H9 (cell line): ENCODE results near the gene SLA2. TPM values are rescaled to one million over a fixed set of nuclear protein-coding genes. Genes with fewer than 3 reads are reported as not detected.
"Not testable (repeated sequence)": the region's sequence is repeated elsewhere in the genome, so short reads cannot be mapped to it uniquely, and the experiment has no call there.

Source experiments
- DNase-seq: peaks from one replicate; pipeline ENCODE4 v3.0.0-alpha.2; 2017
- H2AFZ ChIP-seq: one replicate; pipeline ENCODE4 v1.6.1; 2013; ENCODE audit warnings: mild to moderate bottlenecking, low read length, control low read depth, moderate library complexity
- H2AK5ac ChIP-seq: 2 replicates; pipeline ENCODE4 v1.6.1; 2013; ENCODE audit warnings: low read length, control low read depth, mixed read lengths; ENCODE audit not compliant: insufficient read length
- H2BK120ac ChIP-seq: one replicate; pipeline ENCODE4 v1.6.1; 2013; ENCODE audit warnings: low read depth, mild to moderate bottlenecking, low read length, control low read depth, inconsistent platforms; ENCODE audit not compliant: poor library complexity, severe bottlenecking
- H2BK12ac ChIP-seq: 2 replicates; pipeline ENCODE4 v1.6.1; 2013; ENCODE audit warnings: low read length, control low read depth, mixed read lengths, low read depth; ENCODE audit not compliant: insufficient read length
- H2BK15ac ChIP-seq: 2 replicates; pipeline ENCODE4 v1.6.1; 2013; ENCODE audit warnings: low read depth, low read length, control low read depth
- H2BK20ac ChIP-seq: one replicate; pipeline ENCODE4 v1.6.1; 2013; ENCODE audit warnings: low read depth, mild to moderate bottlenecking, low read length, control low read depth, inconsistent platforms; ENCODE audit not compliant: poor library complexity, severe bottlenecking
- H2BK5ac ChIP-seq: 2 replicates; pipeline ENCODE4 v1.6.1; 2013; ENCODE audit warnings: low read length, control low read depth, mixed read lengths; ENCODE audit not compliant: insufficient read length
- H3K14ac ChIP-seq: 2 replicates; pipeline ENCODE4 v1.6.1; 2013; ENCODE audit warnings: low read length, control low read depth; ENCODE audit not compliant: insufficient read depth
- H3K18ac ChIP-seq: 2 replicates; pipeline ENCODE4 v1.6.1; 2013; ENCODE audit warnings: low read depth, mild to moderate bottlenecking, mixed read lengths, low read length, control low read depth; ENCODE audit not compliant: insufficient read length
- H3K23ac ChIP-seq: 2 replicates; pipeline ENCODE4 v1.6.1; 2013; ENCODE audit warnings: low read length, control low read depth, mixed read lengths, low read depth; ENCODE audit not compliant: insufficient read length
- H3K23me2 ChIP-seq: 2 replicates; pipeline ENCODE4 v1.6.1; 2013; ENCODE audit warnings: low read depth, mild to moderate bottlenecking, mixed read lengths, low read length, control low read depth; ENCODE audit not compliant: insufficient read length, poor library complexity, severe bottlenecking
- H3K27ac ChIP-seq: 2 replicates; pipeline ENCODE4 v1.5.1; 2013; ENCODE audit warnings: low read length, control low read depth, mixed read lengths, low read depth; ENCODE audit not compliant: insufficient read length
- H3K27me3 ChIP-seq: 2 replicates; pipeline ENCODE4 v1.6.1; 2013; ENCODE audit warnings: low read length, control low read depth, inconsistent platforms; ENCODE audit not compliant: insufficient read depth
- H3K4ac ChIP-seq: 2 replicates; pipeline ENCODE4 v1.6.1; 2013; ENCODE audit warnings: low read depth, mild to moderate bottlenecking, control low read depth, inconsistent platforms, low read length, moderate library complexity
- H3K4me1 ChIP-seq: 2 replicates; pipeline ENCODE4 v1.6.1; 2013; ENCODE audit warnings: low read length, control low read depth, inconsistent platforms; ENCODE audit not compliant: insufficient read depth
- H3K4me2 ChIP-seq: 2 replicates; pipeline ENCODE4 v1.6.1; 2013; ENCODE audit warnings: low read length, control low read depth, mixed read lengths; ENCODE audit not compliant: insufficient read length, insufficient read depth
- H3K56ac ChIP-seq: 2 replicates; pipeline ENCODE4 v1.6.1; 2013; ENCODE audit warnings: low read depth, mild to moderate bottlenecking, mixed read lengths, low read length, control low read depth; ENCODE audit not compliant: insufficient read length
- H3K79me1 ChIP-seq: 2 replicates; pipeline ENCODE4 v1.6.1; 2013; ENCODE audit warnings: low read depth, mild to moderate bottlenecking, moderate library complexity, low read length, control low read depth, inconsistent platforms; ENCODE audit not compliant: insufficient read depth, poor library complexity, severe bottlenecking
- H3K79me2 ChIP-seq: 2 replicates; pipeline ENCODE4 v1.6.1; 2013; ENCODE audit warnings: low read length, control low read depth, inconsistent platforms; ENCODE audit not compliant: insufficient read depth
- H3K9ac ChIP-seq: 2 replicates; pipeline ENCODE4 v1.6.1; 2013; ENCODE audit warnings: low read length, control low read depth, mixed read lengths; ENCODE audit not compliant: insufficient read length; ENCODE audit errors: extremely low read depth
- H3K9me3 ChIP-seq: one replicate; pipeline ENCODE4 v1.6.1; 2013; ENCODE audit warnings: low read depth, low read length, inconsistent platforms; ENCODE audit not compliant: control insufficient read depth
- H3T11ph ChIP-seq: one replicate; pipeline ENCODE4 v1.6.1; 2013; ENCODE audit warnings: mild to moderate bottlenecking, low read length, control low read depth, inconsistent platforms
- H4K20me1 ChIP-seq: one replicate; pipeline ENCODE4 v1.6.1; 2013; ENCODE audit not compliant: control insufficient read depth, insufficient read length, insufficient read depth
- H4K5ac ChIP-seq: 2 replicates; pipeline ENCODE4 v1.6.1; 2013; ENCODE audit warnings: low read depth, mild to moderate bottlenecking, mixed read lengths, low read length, control low read depth; ENCODE audit not compliant: insufficient read length
- H4K8ac ChIP-seq: replicated peaks from 2 replicates; pipeline ENCODE4 v1.6.1; 2013; ENCODE audit warnings: low read length, control low read depth, mixed read lengths, low read depth; ENCODE audit not compliant: insufficient read length
- H4K91ac ChIP-seq: 2 replicates; pipeline ENCODE4 v1.6.1; 2013; ENCODE audit warnings: low read depth, mild to moderate bottlenecking, moderate library complexity, mixed read lengths, low read length, control low read depth; ENCODE audit not compliant: insufficient read length
- H3K27ac Mint-ChIP-seq, 3 experiments: 2 replicates in 2 of 3; 3 replicates in 1 of 3; pipeline ENCODE4 v1.8.0; 2020 to 2021; ENCODE audit warnings: mixed read lengths in 3 of 3, mild to moderate bottlenecking in 1 of 3, moderate library complexity in 1 of 3
- H3K27me3 Mint-ChIP-seq: 2 replicates; pipeline ENCODE4 v1.8.0; 2021; ENCODE audit warnings: low read depth, mild to moderate bottlenecking, moderate library complexity, mixed read lengths
- H3K36me3 Mint-ChIP-seq, 3 experiments: 2 replicates in 2 of 3; 3 replicates in 1 of 3; pipeline ENCODE4 v1.8.0; 2020 to 2021; ENCODE audit warnings: low read depth in 3 of 3, mixed read lengths in 3 of 3; ENCODE audit not compliant: insufficient read depth in 1 of 3
- H3K4me1 Mint-ChIP-seq, 2 experiments: 2 replicates each; pipeline ENCODE4 v1.8.0; 2020; ENCODE audit warnings: mixed read lengths in 2 of 2
- H3K4me3 Mint-ChIP-seq, 2 experiments: 2 replicates in 1 of 2; 3 replicates in 1 of 2; pipeline ENCODE4 v1.8.0; 2020 to 2021; ENCODE audit warnings: mild to moderate bottlenecking in 2 of 2, mixed read lengths in 2 of 2, moderate library complexity in 1 of 2
- H3K9me3 Mint-ChIP-seq, 2 experiments: 2 replicates in 1 of 2; 3 replicates in 1 of 2; pipeline ENCODE4 v1.8.0; 2020; ENCODE audit warnings: mild to moderate bottlenecking in 2 of 2, mixed read lengths in 2 of 2, moderate library complexity in 1 of 2
- CTCF ChIP-seq: fragments of 200-600 bp; sonication (generic); conservative IDR thresholded peaks from 3 replicates; pipeline ENCODE4 v1.8.0; 2021; ENCODE audit warnings: antibody characterized with exemption, mild to moderate bottlenecking
- WGBS: extraction: QIAGEN DNeasy Blood & Tissue Kit; methylation state at CpG from one replicate; pipeline ENCODE4 v1.1.7; 2013; ENCODE audit warnings: missing lambda C conversion rate, low lambda C conversion rate, mixed read lengths; ENCODE audit not compliant: insufficient read length; ENCODE audit errors: extremely low coverage; 5-methylcytosine and 5-hydroxymethylcytosine counted together
- total RNA-seq: library from RNA; stranded (reverse); gene quantifications from 2 replicates; pipeline ENCODE4 v1.2.1, GENCODE V29; 2021

The SLA2 gene
- total RNA-seq, 1 experiment from 2014 or later = 0.20 TPM

- no peaks in the 10 kb centered on the region for H3K23me2 ChIP-seq
- H4K8ac ChIP-seq = no peak overlapping the region
- no peak for TF ChIP-seq CTCF
- no peak overlapping the region for H3T11ph ChIP-seq
- H3K27ac ChIP-seq = no peak overlapping the region
- H4K5ac ChIP-seq = no peak overlapping the region
- Mint-ChIP-seq H3K4me3 (no peak overlapping the region), H3K27ac (peak overlapping the region in 2 of 3 experiments; percentile 8 to 9; a peak in 1 of 7 replicates), H3K4me1 (peaks cover 21 to 24% of the 10 kb centered on the region in 2 experiments), H3K36me3 (no peaks in the 10 kb centered on the region), H3K9me3 (no peaks in the 10 kb centered on the region), H3K27me3 (no peaks in the 10 kb centered on the region; the same call in 1 of the 2 replicates)
- DNase-seq = no peak
- no CpG with 5 or more reads among the region's 3 CpGs for WGBS
- no peak overlapping the region for H4K91ac ChIP-seq
- H3K56ac ChIP-seq = no peak overlapping the region
- no peak overlapping the region for H3K4me2 ChIP-seq
- H2BK120ac ChIP-seq = no peak overlapping the region
- H3K23ac ChIP-seq = no peak overlapping the region
- no peaks in the 10 kb centered on the region for H3K27me3 ChIP-seq
- H3K14ac ChIP-seq = no peak overlapping the region
- H4K20me1 ChIP-seq = no peaks in the 10 kb centered on the region
- H3K79me2 ChIP-seq = no peaks in the 10 kb centered on the region
- H2AFZ ChIP-seq = no peak overlapping the region
- H3K18ac ChIP-seq = no peak overlapping the region
- H3K4me1 ChIP-seq = peaks cover 8% of the 10 kb centered on the region; the same call in 1 of the 2 replicates
- H2BK12ac ChIP-seq = no peak overlapping the region
- H3K9me3 ChIP-seq = no peaks in the 10 kb centered on the region
- H3K79me1 ChIP-seq = no peaks in the 10 kb centered on the region
- H2BK20ac ChIP-seq = no peak overlapping the region
- H2AK5ac ChIP-seq = no peak overlapping the region
- H3K4ac ChIP-seq = no peak overlapping the region
- no peak overlapping the region for H2BK5ac ChIP-seq
- H2BK15ac ChIP-seq = no peak overlapping the region
- H3K9ac ChIP-seq = no peak overlapping the region
These were observed 4.5 kb downstream of the SLA2 start for GRCh38 chr20:36641506-36641843.

- not testable (repeated sequence) for H2BK15ac ChIP-seq, H3K9ac ChIP-seq, H3K79me1 ChIP-seq, H3K56ac ChIP-seq, H3K9me3 ChIP-seq, H3K27ac Mint-ChIP-seq, H2AK5ac ChIP-seq, H3K23me2 ChIP-seq, H3K4me2 ChIP-seq, H4K5ac ChIP-seq, H3K18ac ChIP-seq, H4K8ac ChIP-seq, H3T11ph ChIP-seq, H2BK120ac ChIP-seq, DNase-seq, H3K4me1 ChIP-seq, H2AFZ ChIP-seq, H3K79me2 ChIP-seq, H3K36me3 Mint-ChIP-seq, H3K27me3 ChIP-seq, H3K4me3 Mint-ChIP-seq, H3K9me3 Mint-ChIP-seq, H4K91ac ChIP-seq, H3K23ac ChIP-seq, H2BK12ac ChIP-seq, H4K20me1 ChIP-seq, H2BK5ac ChIP-seq, H2BK20ac ChIP-seq, H3K14ac ChIP-seq, H3K4ac ChIP-seq, H3K27ac ChIP-seq, H3K27me3 Mint-ChIP-seq
- WGBS = no CpG with 5 or more reads among the region's 12 CpGs
- peaks cover 9 to 12% of the 10 kb centered on the region in 2 experiments for H3K4me1 Mint-ChIP-seq
These were observed 7.1 kb downstream of the SLA2 start for GRCh38 chr20:36638876-36639400.
